A673 (cell line): ENCODE results near the gene RALGAPA2. TPM values are rescaled to one million over a fixed set of nuclear protein-coding genes. Genes with fewer than 3 reads are reported as not detected.

Experiments used
- BruUV-seq: library from RNA; stranded (reverse); fragments of 400-500 nt; replicated peaks from 2 replicates; lab custom pipeline; 2021; lab: Mats Ljungman, UMichigan
- CTCF ChIA-PET: fragments of 300-600 bp; sonication (Branson Sonifier 250); formaldehyde crosslinking; loops from one replicate; lab custom pipeline; 2022; ENCODE audit warnings: antibody characterized with exemption; lab: Charles Lee
- POLR2A ChIA-PET: fragments of 300-600 bp; sonication (Branson Sonifier 250); formaldehyde crosslinking; loops from one replicate; lab custom pipeline; 2022; ENCODE audit warnings: antibody characterized with exemption; ENCODE audit not compliant: low non-redundant PET; lab: Charles Lee
- DNase-seq: peaks from one replicate; pipeline ENCODE4 v3.0.0-alpha.2; 2015; ENCODE audit warnings: low spot score
- H3K27ac ChIP-seq: fragments of 200-600 bp; sonication (generic); 2 replicates; pipeline ENCODE4 v1.5.1; 2016; ENCODE audit warnings: mixed run types, low read depth, mild to moderate bottlenecking, mixed read lengths, antibody characterized with exemption, low read length; ENCODE audit not compliant: poor library complexity, severe bottlenecking
- H3K27me3 ChIP-seq: fragments of 200-600 bp; sonication (generic); replicated peaks from 2 replicates; pipeline ENCODE4 v1.6.1; 2017; ENCODE audit warnings: mixed run types, low read depth, mild to moderate bottlenecking, mixed read lengths, antibody characterized with exemption, low read length; ENCODE audit not compliant: insufficient read depth, poor library complexity
- H3K36me3 ChIP-seq: fragments of 200-600 bp; sonication (generic); 2 replicates; pipeline ENCODE4 v1.6.1; 2016; ENCODE audit warnings: mixed run types, mild to moderate bottlenecking, mixed read lengths, antibody characterized with exemption, low read length; ENCODE audit not compliant: insufficient read depth, poor library complexity, severe bottlenecking
- H3K4me1 ChIP-seq: fragments of 200-600 bp; sonication (generic); 2 replicates; pipeline ENCODE4 v1.6.1; 2017; ENCODE audit warnings: mixed run types, mild to moderate bottlenecking, mixed read lengths, antibody characterized with exemption, low read length; ENCODE audit not compliant: insufficient read depth, poor library complexity, severe bottlenecking
- H3K4me3 ChIP-seq: fragments of 200-600 bp; sonication (generic); 2 replicates; pipeline ENCODE4 v1.5.1; 2016; ENCODE audit warnings: low read depth, mixed run types, mild to moderate bottlenecking, mixed read lengths, low read length; ENCODE audit not compliant: poor library complexity, severe bottlenecking
- H3K9me3 ChIP-seq: fragments of 200-600 bp; sonication (generic); 2 replicates; pipeline ENCODE4 v1.6.1; 2016; ENCODE audit warnings: mixed run types, low read depth, mild to moderate bottlenecking, mixed read lengths, antibody characterized with exemption, low read length; ENCODE audit not compliant: poor library complexity, severe bottlenecking
- EZH2 ChIP-seq: fragments of 200-600 bp; sonication (generic); IDR thresholded peaks from 2 replicates; pipeline ENCODE4 v1.6.1; 2017; ENCODE audit warnings: borderline replicate concordance, low read depth, mild to moderate bottlenecking, mixed read lengths, antibody characterized with exemption, low read length; ENCODE audit not compliant: poor library complexity, severe bottlenecking
- intact Hi-C: fragments of 100-400 bp; cut with micrococcal nuclease; formaldehyde crosslinking; loops from one replicate; pipeline ENCODE4 v1.10.0; 2022; ENCODE audit not compliant: unreplicated experiment
- total RNA-seq: library from RNA; stranded (reverse); gene quantifications from 2 replicates; pipeline ENCODE4 v1.2.3, GENCODE V29; 2021
- TF ChIP-seq, protein P1 (sequence below): fragments of 300-800, 200-600 bp; sonication (generic); conservative IDR thresholded peaks from 2 replicates; pipeline ENCODE4 v1.5.1; 2017; ENCODE audit warnings: low read depth, mild to moderate bottlenecking, antibody characterized with exemption, low read length, moderate library complexity, mixed read lengths

The RALGAPA2 gene
- total RNA-seq, 1 experiment from 2014 or later, result 32.4 TPM

DNA sequence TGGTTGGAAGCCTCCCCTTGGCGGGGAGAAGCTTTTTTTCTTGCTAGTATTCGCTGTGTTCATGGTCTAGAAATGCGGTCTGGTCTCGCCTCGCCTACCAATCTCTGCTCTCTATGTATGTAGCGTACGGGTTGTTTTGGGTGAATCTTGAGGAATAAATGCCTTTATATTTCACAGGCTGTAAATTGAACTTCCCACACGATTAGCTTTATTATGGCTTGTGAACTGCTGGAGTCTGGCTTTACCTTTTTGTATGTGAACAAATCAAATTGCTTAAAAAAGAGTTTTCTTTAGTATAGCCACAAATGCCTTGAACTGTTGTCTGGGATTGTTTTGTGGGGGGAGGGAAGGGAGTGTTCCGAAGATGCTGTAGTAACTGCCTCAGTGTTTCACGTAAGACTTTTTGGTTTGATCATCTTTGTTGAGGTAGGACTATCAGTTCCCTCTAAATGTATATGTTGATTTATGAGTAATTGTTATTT, 342.3 kb downstream of the RALGAPA2 start:
- H3K36me3 ChIP-seq, result no peaks in the 10 kb centered on the region
- intact Hi-C loops, result no loop called here
- H3K4me1 ChIP-seq, result peaks cover 16% of the 10 kb centered on the region
- TF ChIP-seq EZH2, result peak; percentile 15
- TF ChIP-seq, protein P1, sequence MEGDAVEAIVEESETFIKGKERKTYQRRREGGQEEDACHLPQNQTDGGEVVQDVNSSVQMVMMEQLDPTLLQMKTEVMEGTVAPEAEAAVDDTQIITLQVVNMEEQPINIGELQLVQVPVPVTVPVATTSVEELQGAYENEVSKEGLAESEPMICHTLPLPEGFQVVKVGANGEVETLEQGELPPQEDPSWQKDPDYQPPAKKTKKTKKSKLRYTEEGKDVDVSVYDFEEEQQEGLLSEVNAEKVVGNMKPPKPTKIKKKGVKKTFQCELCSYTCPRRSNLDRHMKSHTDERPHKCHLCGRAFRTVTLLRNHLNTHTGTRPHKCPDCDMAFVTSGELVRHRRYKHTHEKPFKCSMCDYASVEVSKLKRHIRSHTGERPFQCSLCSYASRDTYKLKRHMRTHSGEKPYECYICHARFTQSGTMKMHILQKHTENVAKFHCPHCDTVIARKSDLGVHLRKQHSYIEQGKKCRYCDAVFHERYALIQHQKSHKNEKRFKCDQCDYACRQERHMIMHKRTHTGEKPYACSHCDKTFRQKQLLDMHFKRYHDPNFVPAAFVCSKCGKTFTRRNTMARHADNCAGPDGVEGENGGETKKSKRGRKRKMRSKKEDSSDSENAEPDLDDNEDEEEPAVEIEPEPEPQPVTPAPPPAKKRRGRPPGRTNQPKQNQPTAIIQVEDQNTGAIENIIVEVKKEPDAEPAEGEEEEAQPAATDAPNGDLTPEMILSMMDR, result no peak
- H3K4me3 ChIP-seq, result no peak overlapping the region
- H3K9me3 ChIP-seq, result no peaks in the 10 kb centered on the region
- POLR2A ChIA-PET, result no interaction called here
- CTCF ChIA-PET, result no interaction called here
- DNase-seq, result peak; percentile 38
- peaks cover 95% of the 10 kb centered on the region for H3K27me3 ChIP-seq
- H3K27ac ChIP-seq, result no peak overlapping the region
- BruUV-seq, result no TSS peak

DNA sequence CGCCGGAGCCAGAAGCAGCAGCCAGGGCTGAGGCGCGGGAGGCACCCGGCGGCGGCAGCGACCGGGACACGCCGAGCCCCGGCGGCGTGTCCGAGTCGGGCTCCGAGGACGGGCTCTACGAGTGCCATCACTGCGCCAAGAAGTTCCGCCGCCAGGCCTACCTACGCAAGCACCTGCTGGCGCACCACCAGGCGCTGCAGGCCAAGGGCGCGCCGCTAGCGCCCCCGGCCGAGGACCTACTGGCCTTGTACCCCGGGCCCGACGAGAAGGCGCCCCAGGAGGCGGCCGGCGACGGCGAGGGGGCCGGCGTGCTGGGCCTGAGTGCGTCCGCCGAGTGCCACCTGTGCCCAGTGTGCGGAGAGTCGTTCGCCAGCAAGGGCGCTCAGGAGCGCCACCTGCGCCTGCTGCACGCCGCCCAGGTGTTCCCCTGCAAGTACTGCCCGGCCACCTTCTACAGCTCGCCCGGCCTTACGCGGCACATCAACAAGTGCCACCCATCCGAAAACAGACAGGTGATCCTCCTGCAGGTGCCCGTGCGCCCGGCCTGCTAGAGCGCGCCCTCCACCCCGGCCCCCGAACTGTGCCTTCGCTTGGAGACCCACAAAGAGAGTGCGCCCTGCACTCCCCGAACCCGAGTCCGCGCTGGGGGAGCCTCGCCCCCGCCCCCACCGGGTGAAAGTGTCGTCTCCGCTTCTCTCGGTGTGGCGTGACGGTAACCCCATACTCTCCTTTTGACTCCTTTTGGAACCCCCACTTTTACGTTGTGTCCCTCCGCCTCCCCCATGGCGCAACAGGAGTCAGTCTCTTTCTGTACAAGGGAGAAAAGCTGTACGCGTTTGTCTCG, 343.0 kb downstream of the RALGAPA2 start:
- Histone ChIP-seq H3K36me3 (no peaks in the 10 kb centered on the region), H3K9me3 (no peaks in the 10 kb centered on the region), H3K4me3 (peak overlapping the region; percentile 31), H3K27me3 (peaks cover 95% of the 10 kb centered on the region), H3K4me1 (peaks cover 16% of the 10 kb centered on the region), H3K27ac (no peak overlapping the region)
- ChIA-PET CTCF (no interaction called here), POLR2A (no interaction called here)
- no peak for DNase-seq
- no TSS peak for BruUV-seq
- TF ChIP-seq EZH2, result peak; percentile 88
- TF ChIP-seq, protein P1, result no peak
- intact Hi-C loops, result no loop called here

DNA sequence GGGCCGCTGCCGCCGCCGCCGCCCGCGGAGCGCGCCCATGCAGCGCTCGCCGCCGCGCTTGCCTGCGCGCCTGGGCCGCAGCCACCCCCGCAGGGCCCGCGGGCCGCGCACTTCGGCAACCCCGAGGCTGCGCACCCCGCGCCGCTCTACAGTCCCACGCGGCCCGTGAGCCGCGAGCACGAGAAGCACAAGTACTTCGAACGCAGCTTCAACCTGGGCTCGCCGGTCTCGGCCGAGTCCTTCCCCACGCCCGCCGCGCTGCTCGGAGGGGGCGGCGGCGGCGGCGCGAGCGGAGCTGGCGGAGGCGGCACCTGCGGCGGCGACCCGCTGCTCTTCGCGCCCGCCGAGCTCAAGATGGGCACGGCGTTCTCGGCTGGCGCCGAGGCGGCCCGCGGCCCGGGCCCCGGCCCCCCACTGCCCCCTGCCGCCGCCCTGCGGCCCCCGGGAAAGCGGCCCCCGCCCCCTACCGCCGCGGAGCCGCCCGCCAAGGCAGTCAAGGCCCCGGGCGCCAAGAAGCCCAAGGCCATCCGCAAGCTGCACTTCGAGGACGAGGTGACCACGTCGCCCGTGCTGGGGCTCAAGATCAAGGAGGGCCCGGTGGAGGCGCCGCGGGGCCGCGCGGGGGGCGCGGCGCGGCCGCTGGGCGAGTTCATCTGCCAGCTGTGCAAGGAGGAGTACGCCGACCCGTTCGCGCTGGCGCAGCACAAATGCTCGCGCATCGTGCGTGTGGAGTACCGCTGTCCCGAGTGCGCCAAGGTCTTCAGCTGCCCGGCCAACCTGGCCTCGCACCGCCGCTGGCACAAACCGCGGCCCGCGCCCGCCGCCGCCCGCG, 343.8 kb downstream of the RALGAPA2 start:
- Histone ChIP-seq H3K36me3 (no peaks in the 10 kb centered on the region), H3K4me3 (peak overlapping the region; percentile 31), H3K27me3 (peaks cover 95% of the 10 kb centered on the region), H3K4me1 (peaks cover 16% of the 10 kb centered on the region), H3K27ac (no peak overlapping the region), H3K9me3 (no peaks in the 10 kb centered on the region)
- POLR2A ChIA-PET, result no interaction called here
- DNase-seq, result peak; percentile 22
- CTCF ChIA-PET, result no interaction called here
- BruUV-seq, result no TSS peak
- intact Hi-C loops, result no loop called here
- TF ChIP-seq EZH2, result peak; percentile 83
- TF ChIP-seq, protein P1, result no peak
